C4-2B (cell line): Measurements from ENCODE around the gene ZNF146.

Source experiments
- ZFX ChIP-seq: fragments of 450-650 bp; IDR thresholded peaks from 2 replicates; pipeline ENCODE4 v1.6.1; 2017
- TF ChIP-seq, protein P1 (sequence below): fragments of 450-650 bp; conservative IDR thresholded peaks from 2 replicates; pipeline ENCODE4 v1.5.1; 2017; ENCODE audit warnings: mild to moderate bottlenecking

DNA sequence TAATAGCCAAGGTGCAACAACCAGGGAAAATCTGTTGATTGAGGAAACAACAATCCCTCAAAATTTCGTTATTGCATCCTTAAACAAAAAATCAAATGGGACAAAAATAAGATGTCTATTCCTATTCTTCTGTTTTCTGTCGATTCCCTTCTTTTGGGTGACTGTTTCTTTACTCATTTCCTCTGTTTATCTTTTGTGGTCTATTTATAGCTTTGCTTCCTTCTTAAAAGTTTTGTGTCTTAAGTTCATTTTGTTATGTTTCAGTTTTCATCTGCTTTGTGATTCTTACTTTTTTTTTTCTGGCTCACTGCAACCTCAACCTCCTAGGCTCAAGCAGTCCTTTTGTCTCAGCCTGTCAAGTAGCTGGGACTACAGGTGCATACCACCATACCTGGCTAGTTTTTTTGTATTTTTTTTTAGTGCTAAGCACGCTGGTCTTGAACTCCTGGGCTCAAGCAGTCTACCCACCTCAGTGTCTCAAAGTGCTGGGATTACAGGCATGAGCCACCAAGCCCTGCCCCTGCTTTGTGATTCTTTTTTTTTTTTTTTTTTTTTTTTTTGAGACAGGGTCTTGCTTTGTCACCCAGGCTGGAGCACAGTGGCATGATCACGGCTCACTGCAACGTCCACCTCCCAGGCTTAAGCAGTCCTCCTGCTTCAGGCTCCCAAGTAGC lies 10.4 kb downstream of the ZNF146 start:
- TF ChIP-seq, protein P1, sequence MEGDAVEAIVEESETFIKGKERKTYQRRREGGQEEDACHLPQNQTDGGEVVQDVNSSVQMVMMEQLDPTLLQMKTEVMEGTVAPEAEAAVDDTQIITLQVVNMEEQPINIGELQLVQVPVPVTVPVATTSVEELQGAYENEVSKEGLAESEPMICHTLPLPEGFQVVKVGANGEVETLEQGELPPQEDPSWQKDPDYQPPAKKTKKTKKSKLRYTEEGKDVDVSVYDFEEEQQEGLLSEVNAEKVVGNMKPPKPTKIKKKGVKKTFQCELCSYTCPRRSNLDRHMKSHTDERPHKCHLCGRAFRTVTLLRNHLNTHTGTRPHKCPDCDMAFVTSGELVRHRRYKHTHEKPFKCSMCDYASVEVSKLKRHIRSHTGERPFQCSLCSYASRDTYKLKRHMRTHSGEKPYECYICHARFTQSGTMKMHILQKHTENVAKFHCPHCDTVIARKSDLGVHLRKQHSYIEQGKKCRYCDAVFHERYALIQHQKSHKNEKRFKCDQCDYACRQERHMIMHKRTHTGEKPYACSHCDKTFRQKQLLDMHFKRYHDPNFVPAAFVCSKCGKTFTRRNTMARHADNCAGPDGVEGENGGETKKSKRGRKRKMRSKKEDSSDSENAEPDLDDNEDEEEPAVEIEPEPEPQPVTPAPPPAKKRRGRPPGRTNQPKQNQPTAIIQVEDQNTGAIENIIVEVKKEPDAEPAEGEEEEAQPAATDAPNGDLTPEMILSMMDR: no peak
- no peak for TF ChIP-seq ZFX
